Activated CD8-positive, alpha-beta T cell treated with anti-CD3 and anti-CD28 coated beads for 36 hours (primary cell): ENCODE results near the gene ENTPD2. TPM values are rescaled to one million over a fixed set of nuclear protein-coding genes. Genes with fewer than 3 reads are reported as not detected.
A peak's percentile ranks its signal among the peaks of the same experiment; 100 is the strongest.

Source experiments
- ATAC-seq: fragments of 200-7000 bp; cut with Tn5 transposase; one replicate; pipeline ENCODE4 v1.10.0; 2021; ENCODE audit warnings: mild to moderate bottlenecking, moderate library complexity
- CTCF ChIA-PET: fragments of 350-600 bp; sonication (Branson Sonifier 250); formaldehyde crosslinking; loops from one replicate; lab custom pipeline; 2021; ENCODE audit warnings: antibody characterized with exemption; lab: Charles Lee
- POLR2A ChIA-PET: fragments of 350-600 bp; sonication (Branson Sonifier 250); formaldehyde crosslinking; loops from one replicate; lab custom pipeline; 2021; ENCODE audit warnings: antibody characterized with exemption; lab: Charles Lee
- DNase-seq: peaks from one replicate; pipeline ENCODE4 v3.0.0-alpha.2; 2020
- H3K27ac Mint-ChIP-seq: one replicate; pipeline ENCODE4 v1.8.0; 2021; ENCODE audit warnings: mild to moderate bottlenecking, mixed read lengths
- H3K27me3 Mint-ChIP-seq: one replicate; pipeline ENCODE4 v1.8.0; 2021; ENCODE audit warnings: mixed read lengths
- H3K36me3 Mint-ChIP-seq: one replicate; pipeline ENCODE4 v1.8.0; 2021; ENCODE audit warnings: low read depth, mixed read lengths
- H3K4me1 Mint-ChIP-seq: one replicate; pipeline ENCODE4 v1.8.0; 2021; ENCODE audit warnings: low read depth, mixed read lengths
- H3K4me3 Mint-ChIP-seq: one replicate; pipeline ENCODE4 v1.8.0; 2021; ENCODE audit warnings: mild to moderate bottlenecking, moderate library complexity, mixed read lengths
- H3K9me3 Mint-ChIP-seq: one replicate; pipeline ENCODE4 v1.8.0; 2021; ENCODE audit warnings: mixed read lengths
- intact Hi-C: fragments of 100-400 bp; cut with micrococcal nuclease; formaldehyde crosslinking; loops from one replicate; pipeline ENCODE4 v1.10.0; 2022
- total RNA-seq, 2 experiments: library from RNA; stranded (reverse); gene quantifications; one replicate each; pipeline ENCODE4 v1.2.3, GENCODE V29; 2021
- TF ChIP-seq, protein P1 (sequence below): fragments of 200-600 bp; IDR thresholded peaks from one replicate; pipeline ENCODE4 v1.8.0; 2022; ENCODE audit warnings: antibody characterized with exemption, mild to moderate bottlenecking

ENTPD2 gene
- total RNA-seq, 2 experiments from 2014 or later, result not detected

DNA sequence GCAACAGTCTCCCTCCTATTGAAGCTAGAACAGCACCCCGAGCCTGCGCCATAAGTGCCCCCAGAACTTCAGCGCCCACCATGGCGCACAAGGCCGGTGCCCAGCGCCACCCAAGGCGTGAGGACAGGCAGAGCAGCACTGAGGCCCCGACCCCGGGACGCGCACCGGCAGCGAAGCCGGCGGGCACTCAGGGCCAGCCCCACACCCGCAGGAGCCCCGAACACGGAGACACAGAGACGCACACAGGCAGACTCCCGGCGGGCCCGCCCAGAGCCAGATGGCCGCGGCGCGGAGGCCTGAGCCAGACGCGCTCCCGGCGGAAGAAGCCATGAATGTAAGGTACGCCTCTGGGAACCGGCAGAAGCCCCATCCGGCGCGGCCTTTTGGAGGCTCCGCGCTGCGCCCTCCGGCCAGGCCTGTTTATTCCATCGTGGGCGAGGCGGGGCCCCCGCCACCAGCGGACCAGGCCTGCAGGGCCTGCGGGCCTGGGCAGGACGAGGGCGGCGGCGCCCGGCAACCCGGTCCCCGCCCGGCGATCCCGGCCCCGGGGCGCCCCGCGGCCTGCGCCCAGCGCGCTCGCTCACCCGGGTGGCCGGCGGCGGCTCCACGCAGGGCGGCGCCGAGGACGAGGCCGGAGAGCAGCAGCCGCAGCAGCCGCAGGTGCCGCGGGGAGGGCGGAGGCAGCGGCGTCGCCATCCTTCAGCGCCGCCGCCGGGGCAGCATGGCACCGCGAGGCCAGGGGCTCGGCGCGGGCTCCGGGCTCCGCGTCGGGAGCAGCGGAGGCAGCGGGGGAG is 8.4 kb downstream of the ENTPD2 start:
- intact Hi-C loops, result no loop called here
- H3K9me3 Mint-ChIP-seq, result no peaks in the 10 kb centered on the region
- ChIA-PET CTCF (interaction anchor here (1.1 to 7.3 kb wide), 7 partner anchors 10 to 25 kb away, joined by 3 to 164 read pairs (median 12); partner anchors contain the start of genes ABCA2 and SAPCD2), POLR2A (no interaction called here)
- TF ChIP-seq, protein P1, sequence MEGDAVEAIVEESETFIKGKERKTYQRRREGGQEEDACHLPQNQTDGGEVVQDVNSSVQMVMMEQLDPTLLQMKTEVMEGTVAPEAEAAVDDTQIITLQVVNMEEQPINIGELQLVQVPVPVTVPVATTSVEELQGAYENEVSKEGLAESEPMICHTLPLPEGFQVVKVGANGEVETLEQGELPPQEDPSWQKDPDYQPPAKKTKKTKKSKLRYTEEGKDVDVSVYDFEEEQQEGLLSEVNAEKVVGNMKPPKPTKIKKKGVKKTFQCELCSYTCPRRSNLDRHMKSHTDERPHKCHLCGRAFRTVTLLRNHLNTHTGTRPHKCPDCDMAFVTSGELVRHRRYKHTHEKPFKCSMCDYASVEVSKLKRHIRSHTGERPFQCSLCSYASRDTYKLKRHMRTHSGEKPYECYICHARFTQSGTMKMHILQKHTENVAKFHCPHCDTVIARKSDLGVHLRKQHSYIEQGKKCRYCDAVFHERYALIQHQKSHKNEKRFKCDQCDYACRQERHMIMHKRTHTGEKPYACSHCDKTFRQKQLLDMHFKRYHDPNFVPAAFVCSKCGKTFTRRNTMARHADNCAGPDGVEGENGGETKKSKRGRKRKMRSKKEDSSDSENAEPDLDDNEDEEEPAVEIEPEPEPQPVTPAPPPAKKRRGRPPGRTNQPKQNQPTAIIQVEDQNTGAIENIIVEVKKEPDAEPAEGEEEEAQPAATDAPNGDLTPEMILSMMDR, result no peak
- peaks cover 10% of the 10 kb centered on the region for H3K4me1 Mint-ChIP-seq
- H3K36me3 Mint-ChIP-seq, result no peaks in the 10 kb centered on the region
- DNase-seq, result peak; percentile 38
- ATAC-seq, result peak; percentile 7
- no peak overlapping the region for H3K27ac Mint-ChIP-seq
- peak overlapping the region; percentile 63 for H3K4me3 Mint-ChIP-seq
- H3K27me3 Mint-ChIP-seq, result peaks cover 40% of the 10 kb centered on the region

DNA sequence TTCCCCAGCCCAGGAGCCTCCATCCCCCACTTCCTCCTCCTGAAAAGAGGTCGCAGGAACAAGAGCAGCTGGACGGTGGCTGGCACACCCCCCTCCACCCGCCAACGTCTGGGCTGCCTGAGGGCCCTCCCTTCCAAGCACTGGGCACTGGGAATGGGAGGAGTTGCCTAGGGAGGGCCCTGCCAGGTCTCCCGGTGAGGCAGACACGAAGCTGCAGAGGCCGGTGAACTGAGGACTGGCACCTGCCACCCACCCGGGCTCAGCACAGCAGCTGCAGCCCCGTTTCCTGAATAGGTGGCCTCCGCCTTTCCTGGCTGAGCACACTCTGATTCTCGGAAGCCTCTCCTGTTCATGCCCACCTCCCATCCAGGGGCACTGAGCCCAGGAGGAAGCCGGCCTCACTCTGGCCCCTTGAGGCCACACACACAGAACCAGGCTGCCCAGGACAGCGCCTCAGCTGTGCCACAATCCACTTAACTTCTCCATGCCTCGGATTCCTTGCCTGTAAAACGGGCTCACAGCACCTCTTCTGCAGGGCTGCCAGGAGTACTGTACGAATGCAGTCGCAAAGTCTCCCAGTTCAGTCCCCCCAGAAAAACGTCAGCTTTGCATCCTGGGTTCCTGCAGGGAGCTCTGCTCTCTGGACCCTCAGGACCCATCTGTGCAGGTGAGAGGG is 9.2 kb downstream of the ENTPD2 start:
- Mint-ChIP-seq H3K27ac (no peak overlapping the region), H3K27me3 (peaks cover 33% of the 10 kb centered on the region), H3K36me3 (no peaks in the 10 kb centered on the region), H3K4me3 (peak overlapping the region; percentile 63), H3K4me1 (peaks cover 10% of the 10 kb centered on the region), H3K9me3 (no peaks in the 10 kb centered on the region)
- no peak for DNase-seq
- ChIA-PET POLR2A (interaction anchor here (1.1 kb wide), 2 partner anchors 16 to 51 kb away, joined by 3 read pairs; no protein-coding TSS in a partner anchor), CTCF (interaction anchor here (0.9 to 2.4 kb wide), 6 partner anchors 10 to 192 kb away, joined by 3 to 22 read pairs (median 6); partner anchors contain the start of genes ABCA2 and SAPCD2)
- intact Hi-C loops, result no loop called here
- TF ChIP-seq, protein P1, result no peak
- no peak for ATAC-seq

DNA sequence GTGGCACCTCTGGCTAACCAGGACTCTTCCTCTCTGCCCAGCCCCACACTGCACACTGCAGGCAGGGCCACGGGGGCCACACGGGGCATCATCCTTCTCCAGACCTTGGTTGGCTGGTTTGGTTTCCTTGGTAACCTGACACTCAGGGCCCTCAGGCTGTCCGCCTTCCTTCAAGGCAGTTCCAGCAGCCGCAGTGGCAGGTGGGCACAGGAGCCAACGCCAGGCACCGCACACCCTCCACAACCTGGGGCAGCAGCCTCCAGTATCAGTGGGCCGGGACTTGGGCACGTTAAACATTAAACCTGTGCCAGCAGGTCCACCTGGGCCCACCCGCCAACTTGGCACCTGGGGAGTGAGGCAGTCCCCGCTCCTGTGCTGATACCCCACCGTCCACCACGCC is 9.8 kb downstream of the ENTPD2 start:
- no peaks in the 10 kb centered on the region for H3K36me3 Mint-ChIP-seq
- POLR2A ChIA-PET, result interaction anchor here (0.7 to 1.1 kb wide), 3 partner anchors 12 to 52 kb away, joined by 3 read pairs; partner anchors contain the start of gene FUT7
- peaks cover 10% of the 10 kb centered on the region for H3K4me1 Mint-ChIP-seq
- no peak for DNase-seq
- ATAC-seq, result no peak
- intact Hi-C loops, result no loop called here
- no peaks in the 10 kb centered on the region for H3K9me3 Mint-ChIP-seq
- no peak overlapping the region for H3K27ac Mint-ChIP-seq
- peaks cover 30% of the 10 kb centered on the region for H3K27me3 Mint-ChIP-seq
- CTCF ChIA-PET, result interaction anchor here (0.9 to 2.4 kb wide), 6 partner anchors 9 to 193 kb away, joined by 3 to 22 read pairs (median 6); partner anchors contain the start of gene ABCA2
- TF ChIP-seq, protein P1, result no peak
- no peak overlapping the region for H3K4me3 Mint-ChIP-seq

DNA sequence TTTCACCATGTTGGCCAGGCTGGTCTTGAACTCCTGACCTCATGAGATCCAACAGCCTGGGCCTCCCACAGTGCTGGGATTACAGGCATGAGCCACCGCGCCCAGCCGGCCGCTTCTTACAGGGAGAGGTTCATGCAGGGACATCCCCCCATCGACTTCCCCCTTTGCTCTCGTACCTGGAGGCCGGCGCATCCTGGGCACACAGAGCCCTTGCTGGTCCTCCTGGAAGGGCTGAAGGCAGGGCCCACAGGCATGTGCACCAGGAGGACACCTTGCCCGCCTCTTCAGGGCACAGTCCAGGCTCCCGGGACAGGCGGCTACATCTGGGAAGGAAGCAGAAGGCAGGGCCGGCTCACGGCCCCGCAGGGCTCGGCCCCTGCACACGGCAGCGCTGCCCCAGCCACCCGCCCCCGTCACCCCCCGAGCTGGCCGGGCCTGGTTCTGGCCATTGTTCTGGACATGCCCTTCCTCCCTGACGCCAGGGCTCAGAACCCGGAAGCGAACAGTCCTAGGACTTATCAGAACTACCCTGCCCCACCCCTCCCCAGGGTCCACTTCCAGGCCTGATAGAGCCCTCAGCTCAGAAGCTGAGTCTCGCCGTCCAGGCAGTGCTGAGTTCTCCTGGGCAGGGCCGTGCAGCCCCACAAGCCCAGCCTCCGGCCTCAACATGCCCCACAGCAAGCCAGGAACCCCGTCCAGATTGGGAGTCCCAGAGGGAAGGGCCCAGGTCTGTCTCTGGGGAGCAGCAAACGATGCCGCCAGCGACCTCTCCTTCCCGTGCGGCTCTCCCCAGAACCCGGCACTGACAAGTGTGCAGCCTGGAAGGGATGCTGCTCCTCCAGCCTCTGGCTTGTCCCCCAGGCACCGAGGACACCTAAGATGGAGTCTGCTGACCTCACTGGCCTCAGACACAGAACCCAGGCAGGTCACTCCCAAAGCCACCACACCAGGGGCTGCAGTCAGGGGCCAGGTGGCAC is 10.8 kb downstream of the ENTPD2 start:
- POLR2A ChIA-PET, result interaction anchor here (0.6 kb wide), 1 partner anchor 16 kb away, joined by 3 read pairs; no protein-coding TSS in a partner anchor
- Mint-ChIP-seq H3K9me3 (no peaks in the 10 kb centered on the region), H3K4me1 (peaks cover 10% of the 10 kb centered on the region), H3K27me3 (peaks cover 28% of the 10 kb centered on the region), H3K36me3 (no peaks in the 10 kb centered on the region), H3K27ac (no peak overlapping the region), H3K4me3 (no peak overlapping the region)
- TF ChIP-seq, protein P1, result no peak
- CTCF ChIA-PET, result interaction anchor here (1.4 to 2.4 kb wide), 3 partner anchors 8 to 25 kb away, joined by 6 to 22 read pairs (median 7); no protein-coding TSS in a partner anchor
- intact Hi-C loops, result no loop called here
- no peak for ATAC-seq
- no peak for DNase-seq
